SK-N-SH (cell line): ENCODE data around the gene MARCKSL1. TPM values are rescaled to one million over a fixed set of nuclear protein-coding genes. Genes with fewer than 3 reads are reported as not detected.

ENCODE experiments used
- CTCF ChIA-PET: fragments of 300-600, 350-600 bp; formaldehyde crosslinking; extraction: SDS; loops from one replicate; lab custom pipeline; 2021; lab: Yijun Ruan, JAX
- POLR2A ChIA-PET: fragments of 350-600 bp; sonication (Branson Sonifier 250); formaldehyde crosslinking; extraction: SDS; loops from one replicate; lab custom pipeline; 2020; ENCODE audit warnings: antibody characterized with exemption, inconsistent platforms; lab: Yijun Ruan, JAX
- DNase-seq: peaks from one replicate; pipeline ENCODE4 v3.0.0; 2012
- H2AFZ ChIP-seq: fragments of 200-600 bp; sonication (generic); 2 replicates; pipeline ENCODE4 v1.8.1; 2016; ENCODE audit warnings: antibody characterized with exemption, mild to moderate bottlenecking, low read depth
- H3F3A ChIP-seq: fragments of 200-600 bp; sonication (generic); replicated peaks from 2 replicates; pipeline ENCODE3; 2016; ENCODE audit warnings: antibody characterized with exemption, mild to moderate bottlenecking; ENCODE audit not compliant: insufficient read depth
- H3K27ac ChIP-seq, 2 experiments: fragments of 200-500 bp in 1 of 2; fragments of 200-600 bp in 1 of 2; sonication (Bioruptor generic) in 1 of 2; sonication (generic), shearing (Covaris generic) in 1 of 2; 2 replicates each; pipeline versions ENCODE4 v1.5.1 to v1.6.1; 2014 to 2016; ENCODE audit warnings: low read depth in 2 of 2, inconsistent platforms in 1 of 2, low read length in 1 of 2, mild to moderate bottlenecking in 1 of 2, mixed read lengths in 1 of 2
- H3K27me3 ChIP-seq: fragments of 200-600 bp; sonication (generic), shearing (Covaris generic); 2 replicates; pipeline ENCODE4 v1.6.1; 2016; ENCODE audit warnings: mixed run types; ENCODE audit not compliant: insufficient read depth
- H3K36me3 ChIP-seq, 2 experiments: fragments of 200-500 bp in 1 of 2; fragments of 200-600 bp in 1 of 2; sonication (Bioruptor generic) in 1 of 2; sonication (generic) in 1 of 2; replicated peaks in 1 of 2; 2 replicates each; pipeline versions ENCODE3 to v1.5.1; 2014 to 2016; ENCODE audit warnings: low read length in 1 of 2, mild to moderate bottlenecking in 1 of 2; ENCODE audit not compliant: insufficient read depth in 2 of 2, control insufficient read depth in 1 of 2
- H3K4me1 ChIP-seq, 2 experiments: fragments of 200-500 bp in 1 of 2; fragments of 200-600 bp in 1 of 2; sonication (Bioruptor generic) in 1 of 2; sonication (generic), shearing (Covaris generic) in 1 of 2; 2 replicates each; pipeline versions ENCODE4 v1.5.1 to v1.6.1; 2014 to 2016; ENCODE audit warnings: low read depth in 1 of 2, low read length in 1 of 2, mixed run types in 1 of 2; ENCODE audit not compliant: insufficient read depth in 2 of 2, control insufficient read depth in 1 of 2
- H3K4me2 ChIP-seq: fragments of 200-600 bp; sonication (generic), shearing (Covaris generic); 2 replicates; pipeline ENCODE4 v1.6.1; 2017; ENCODE audit warnings: mixed run types
- H3K4me3 ChIP-seq, 2 experiments: fragments of 200-500 bp in 1 of 2; fragments of 200-600 bp in 1 of 2; sonication (Bioruptor generic) in 1 of 2; sonication (generic), shearing (Covaris generic) in 1 of 2; 2 replicates each; pipeline versions ENCODE4 v1.5.1 to v1.8.1; 2014 to 2016; ENCODE audit warnings: low read depth in 2 of 2, inconsistent platforms in 1 of 2, low read length in 1 of 2, mild to moderate bottlenecking in 1 of 2, mixed read lengths in 1 of 2, moderate library complexity in 1 of 2
- H3K79me2 ChIP-seq: fragments of 200-600 bp; sonication (generic); 2 replicates; pipeline ENCODE4 v1.8.1; 2017; ENCODE audit warnings: mild to moderate bottlenecking; ENCODE audit not compliant: insufficient read depth
- H3K9ac ChIP-seq: fragments of 200-600 bp; sonication (generic); 2 replicates; pipeline ENCODE4 v1.6.1; 2017; ENCODE audit warnings: mixed run types
- H3K9me2 ChIP-seq: fragments of 200-600 bp; sonication (generic); 2 replicates; pipeline ENCODE4 v1.6.1; 2017; ENCODE audit warnings: mixed run types
- H3K9me3 ChIP-seq: fragments of 200-600 bp; sonication (generic); 2 replicates; pipeline ENCODE4 v1.6.1; 2017; ENCODE audit warnings: mixed run types, mild to moderate bottlenecking, moderate library complexity
- H4K20me1 ChIP-seq: fragments of 200-600 bp; sonication (generic); 2 replicates; pipeline ENCODE4 v1.6.1; 2017; ENCODE audit warnings: mild to moderate bottlenecking, mixed run types; ENCODE audit not compliant: insufficient read depth
- CHD2 ChIP-seq: fragments of 150-350 bp; IDR thresholded peaks from 2 replicates; pipeline ENCODE4 v1.6.1; 2018; ENCODE audit warnings: low read length; ENCODE audit not compliant: partially characterized antibody
- FOSL2 ChIP-seq: IDR thresholded peaks from 2 replicates; pipeline ENCODE4 v1.4.0; 2012; ENCODE audit warnings: low read depth, mild to moderate bottlenecking, moderate library complexity, borderline replicate concordance
- FOXJ3 ChIP-seq: sonication (generic); formaldehyde crosslinking; IDR thresholded peaks from 2 replicates; pipeline ENCODE4 v1.5.1; 2020; ENCODE audit warnings: mild to moderate bottlenecking, missing genetic modification reagents
- GABPA ChIP-seq: IDR thresholded peaks from 2 replicates; pipeline ENCODE4 v1.4.0; 2012; ENCODE audit warnings: low read depth, mild to moderate bottlenecking
- GATA2 ChIP-seq: sonication (generic); formaldehyde crosslinking; IDR thresholded peaks from 2 replicates; pipeline ENCODE4 v1.5.0; 2020; ENCODE audit warnings: mild to moderate bottlenecking, missing genetic modification reagents
- NRF1 ChIP-seq: IDR thresholded peaks from 2 replicates; pipeline ENCODE4 v1.6.1; 2012; ENCODE audit warnings: low read depth, mild to moderate bottlenecking, low read length
- POLR2AphosphoS5 ChIP-seq: IDR thresholded peaks from 2 replicates; pipeline ENCODE4 v1.6.1; 2012; ENCODE audit warnings: low read depth, low read length
- RCOR1 ChIP-seq: fragments of 150-350 bp; IDR thresholded peaks from 2 replicates; pipeline ENCODE4 v1.6.1; 2017; ENCODE audit warnings: antibody characterized with exemption, low read length
- SIN3A ChIP-seq: IDR thresholded peaks from 2 replicates; pipeline ENCODE4 v1.6.1; 2012; ENCODE audit warnings: low read depth, mild to moderate bottlenecking, low read length, moderate library complexity, borderline replicate concordance
- SMC3 ChIP-seq: IDR thresholded peaks from 2 replicates; pipeline ENCODE4 v1.6.1; 2012; ENCODE audit warnings: low read depth, low read length, improper control_type of control experiment
- TCF12 ChIP-seq: IDR thresholded peaks from 2 replicates; pipeline ENCODE4 v1.4.0; 2012
- YY1 ChIP-seq: IDR thresholded peaks from 2 replicates; pipeline ENCODE4 v1.4.0; 2012; ENCODE audit warnings: low read depth, mild to moderate bottlenecking
- WGBS: methylation state at CpG from one replicate; pipeline ENCODE4 v1.1.6; 2017; ENCODE audit warnings: low lambda C conversion rate; 5-methylcytosine and 5-hydroxymethylcytosine counted together
- polyA plus RNA-seq, 3 experiments: library from polyadenylated mRNA; depleted of rRNA; stranded (reverse); fragments of >200 nt; gene quantifications; 2 replicates each; pipeline ENCODE4 v1.2.3, GENCODE V29; 2012
- TF ChIP-seq, protein P1 (sequence below): fragments of 150-350 bp; IDR thresholded peaks from 2 replicates; pipeline ENCODE4 v1.6.1; 2017; ENCODE audit warnings: antibody characterized with exemption, low read length, low read depth, borderline replicate concordance
- TF ChIP-seq, protein P2 (sequence below): fragments of 200-600 bp; sonication (generic); IDR thresholded peaks from 2 replicates; pipeline ENCODE4 v1.6.1; 2017; ENCODE audit warnings: antibody characterized with exemption, mild to moderate bottlenecking, moderate library complexity
- TF ChIP-seq, protein P3 (sequence below): IDR thresholded peaks from 2 replicates; pipeline ENCODE4 v1.4.0; 2012; ENCODE audit warnings: low read depth, borderline replicate concordance
- TF ChIP-seq, protein P4 (sequence below): fragments of 150-350 bp; IDR thresholded peaks from 2 replicates; pipeline ENCODE4 v1.6.1; 2016; ENCODE audit warnings: mild to moderate bottlenecking, low read depth, low read length

Gene MARCKSL1
- polyA plus RNA-seq, 1 of the 3 experiments (the other 2 are of a cell fraction): 275 TPM

DNA sequence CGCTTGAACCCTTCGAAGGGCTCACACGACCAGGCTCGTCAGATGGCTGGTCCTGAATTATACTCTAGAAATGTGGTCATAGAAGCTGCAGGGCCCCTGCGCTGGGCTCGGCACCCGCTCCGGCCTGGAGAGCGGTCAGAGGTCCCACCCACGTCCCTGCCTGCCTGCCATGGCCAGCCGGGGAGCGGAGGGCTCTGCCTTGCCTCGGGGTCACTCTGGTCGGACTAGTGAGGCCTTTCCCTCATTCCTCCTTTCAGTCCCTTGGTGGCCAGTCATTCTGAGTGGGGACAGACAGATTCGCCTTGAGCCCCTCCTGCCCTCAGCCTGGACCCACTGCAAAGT is 529 bp upstream of the MARCKSL1 start:
- H4K20me1 ChIP-seq: peaks cover 31% of the 10 kb centered on the region
- TF ChIP-seq NRF1: no peak
- TF ChIP-seq POLR2AphosphoS5: no peak
- TF ChIP-seq RCOR1: no peak
- TF ChIP-seq SIN3A: no peak
- TF ChIP-seq CHD2: no peak
- no peak for TF ChIP-seq FOSL2
- TF ChIP-seq TCF12: no peak
- TF ChIP-seq SMC3: no peak
- TF ChIP-seq, protein P1, sequence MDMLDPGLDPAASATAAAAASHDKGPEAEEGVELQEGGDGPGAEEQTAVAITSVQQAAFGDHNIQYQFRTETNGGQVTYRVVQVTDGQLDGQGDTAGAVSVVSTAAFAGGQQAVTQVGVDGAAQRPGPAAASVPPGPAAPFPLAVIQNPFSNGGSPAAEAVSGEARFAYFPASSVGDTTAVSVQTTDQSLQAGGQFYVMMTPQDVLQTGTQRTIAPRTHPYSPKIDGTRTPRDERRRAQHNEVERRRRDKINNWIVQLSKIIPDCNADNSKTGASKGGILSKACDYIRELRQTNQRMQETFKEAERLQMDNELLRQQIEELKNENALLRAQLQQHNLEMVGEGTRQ: no peak
- TF ChIP-seq, protein P2, sequence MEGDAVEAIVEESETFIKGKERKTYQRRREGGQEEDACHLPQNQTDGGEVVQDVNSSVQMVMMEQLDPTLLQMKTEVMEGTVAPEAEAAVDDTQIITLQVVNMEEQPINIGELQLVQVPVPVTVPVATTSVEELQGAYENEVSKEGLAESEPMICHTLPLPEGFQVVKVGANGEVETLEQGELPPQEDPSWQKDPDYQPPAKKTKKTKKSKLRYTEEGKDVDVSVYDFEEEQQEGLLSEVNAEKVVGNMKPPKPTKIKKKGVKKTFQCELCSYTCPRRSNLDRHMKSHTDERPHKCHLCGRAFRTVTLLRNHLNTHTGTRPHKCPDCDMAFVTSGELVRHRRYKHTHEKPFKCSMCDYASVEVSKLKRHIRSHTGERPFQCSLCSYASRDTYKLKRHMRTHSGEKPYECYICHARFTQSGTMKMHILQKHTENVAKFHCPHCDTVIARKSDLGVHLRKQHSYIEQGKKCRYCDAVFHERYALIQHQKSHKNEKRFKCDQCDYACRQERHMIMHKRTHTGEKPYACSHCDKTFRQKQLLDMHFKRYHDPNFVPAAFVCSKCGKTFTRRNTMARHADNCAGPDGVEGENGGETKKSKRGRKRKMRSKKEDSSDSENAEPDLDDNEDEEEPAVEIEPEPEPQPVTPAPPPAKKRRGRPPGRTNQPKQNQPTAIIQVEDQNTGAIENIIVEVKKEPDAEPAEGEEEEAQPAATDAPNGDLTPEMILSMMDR: no peak
- TF ChIP-seq, protein P3, sequence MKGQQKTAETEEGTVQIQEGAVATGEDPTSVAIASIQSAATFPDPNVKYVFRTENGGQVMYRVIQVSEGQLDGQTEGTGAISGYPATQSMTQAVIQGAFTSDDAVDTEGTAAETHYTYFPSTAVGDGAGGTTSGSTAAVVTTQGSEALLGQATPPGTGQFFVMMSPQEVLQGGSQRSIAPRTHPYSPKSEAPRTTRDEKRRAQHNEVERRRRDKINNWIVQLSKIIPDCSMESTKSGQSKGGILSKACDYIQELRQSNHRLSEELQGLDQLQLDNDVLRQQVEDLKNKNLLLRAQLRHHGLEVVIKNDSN: no peak
- no peak for TF ChIP-seq YY1
- no peak for TF ChIP-seq GATA2
- TF ChIP-seq, protein P4, sequence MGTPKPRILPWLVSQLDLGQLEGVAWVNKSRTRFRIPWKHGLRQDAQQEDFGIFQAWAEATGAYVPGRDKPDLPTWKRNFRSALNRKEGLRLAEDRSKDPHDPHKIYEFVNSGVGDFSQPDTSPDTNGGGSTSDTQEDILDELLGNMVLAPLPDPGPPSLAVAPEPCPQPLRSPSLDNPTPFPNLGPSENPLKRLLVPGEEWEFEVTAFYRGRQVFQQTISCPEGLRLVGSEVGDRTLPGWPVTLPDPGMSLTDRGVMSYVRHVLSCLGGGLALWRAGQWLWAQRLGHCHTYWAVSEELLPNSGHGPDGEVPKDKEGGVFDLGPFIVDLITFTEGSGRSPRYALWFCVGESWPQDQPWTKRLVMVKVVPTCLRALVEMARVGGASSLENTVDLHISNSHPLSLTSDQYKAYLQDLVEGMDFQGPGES: no peak
- TF ChIP-seq GABPA: no peak
- TF ChIP-seq FOXJ3 (CRISPR knock-in tag): no peak
- TF ChIP-seq, all 33 proteins: peak for 0
- Histone ChIP-seq H3K27ac (no peak overlapping the region), H3K4me1 (peaks cover 8 to 31% of the 10 kb centered on the region in 2 experiments; a peak in 3 of 4 replicates), H2AFZ (0 out of 2 replicates have a peak overlapping the region, but pooled peaks have one; percentile 59), H3K36me3 (peaks cover 14 to 28% of the 10 kb centered on the region in 2 experiments), H3K27me3 (no peaks in the 10 kb centered on the region), H3K9me2 (no peaks in the 10 kb centered on the region), H3F3A (peaks cover 12% of the 10 kb centered on the region), H3K9ac (no peak overlapping the region), H3K4me2 (peak overlapping the region; percentile 71), H3K4me3 (peak overlapping the region; percentile 84 to 92; a peak in 3 of 4 replicates), H3K9me3 (no peaks in the 10 kb centered on the region), H3K79me2 (peaks cover 42% of the 10 kb centered on the region)
- no peak for DNase-seq
- CTCF ChIA-PET: interaction anchor here (1.0 to 3.7 kb wide), 7 partner anchors 9 to 121 kb away, joined by 3 to 24 read pairs (median 4); partner anchors contain the start of gene BSDC1
- POLR2A ChIA-PET: interaction anchor here (0.5 to 2.1 kb wide), 15 partner anchors 8 to 791 kb away, joined by 3 to 24 read pairs (median 4); partner anchors contain the start of genes BSDC1, CCDC28B and HDAC1
- 20% methylated on average over 1 of the region's 15 CpGs for WGBS
